ENCODE measurements around the gene STEAP2.

STEAP2 gene

DNA sequence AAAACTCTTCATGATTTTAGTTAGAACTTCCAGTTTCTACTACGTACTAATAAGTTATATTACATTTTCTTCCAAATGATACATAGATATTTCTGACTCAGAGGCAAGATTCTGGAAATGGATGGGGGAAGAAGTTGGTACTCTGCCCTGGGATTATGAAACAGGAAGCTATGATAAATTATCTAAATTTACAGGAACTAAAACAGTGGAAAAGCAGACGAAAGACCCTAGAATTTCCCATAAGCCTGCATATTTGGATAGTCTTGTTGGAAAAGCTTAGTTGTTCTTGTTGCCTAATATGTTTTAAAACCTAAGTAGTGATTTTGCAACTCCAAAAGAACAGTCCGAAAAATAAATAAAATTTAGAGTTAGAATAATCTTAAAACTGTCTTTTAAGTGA lies 55.3 kb downstream of the STEAP2 start:
- H4K20me1 ChIP-seq (ENCODE audit: insufficient read depth, low read length), result no peaks in the 10 kb centered on the region
- H3K4me2 ChIP-seq (ENCODE audit: low read length), result no peak overlapping the region
- H3K9me3 ChIP-seq (ENCODE audit: insufficient read depth, low read length), result no peaks in the 10 kb centered on the region
- no peak for TF ChIP-seq EZH2phosphoT487 (IDR thresholded peaks at IDR 0.05; ENCODE audit: low read depth)
- TF ChIP-seq, protein P1, sequence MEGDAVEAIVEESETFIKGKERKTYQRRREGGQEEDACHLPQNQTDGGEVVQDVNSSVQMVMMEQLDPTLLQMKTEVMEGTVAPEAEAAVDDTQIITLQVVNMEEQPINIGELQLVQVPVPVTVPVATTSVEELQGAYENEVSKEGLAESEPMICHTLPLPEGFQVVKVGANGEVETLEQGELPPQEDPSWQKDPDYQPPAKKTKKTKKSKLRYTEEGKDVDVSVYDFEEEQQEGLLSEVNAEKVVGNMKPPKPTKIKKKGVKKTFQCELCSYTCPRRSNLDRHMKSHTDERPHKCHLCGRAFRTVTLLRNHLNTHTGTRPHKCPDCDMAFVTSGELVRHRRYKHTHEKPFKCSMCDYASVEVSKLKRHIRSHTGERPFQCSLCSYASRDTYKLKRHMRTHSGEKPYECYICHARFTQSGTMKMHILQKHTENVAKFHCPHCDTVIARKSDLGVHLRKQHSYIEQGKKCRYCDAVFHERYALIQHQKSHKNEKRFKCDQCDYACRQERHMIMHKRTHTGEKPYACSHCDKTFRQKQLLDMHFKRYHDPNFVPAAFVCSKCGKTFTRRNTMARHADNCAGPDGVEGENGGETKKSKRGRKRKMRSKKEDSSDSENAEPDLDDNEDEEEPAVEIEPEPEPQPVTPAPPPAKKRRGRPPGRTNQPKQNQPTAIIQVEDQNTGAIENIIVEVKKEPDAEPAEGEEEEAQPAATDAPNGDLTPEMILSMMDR (IDR thresholded peaks at IDR 0.05; ENCODE audit: low read depth, low read length), result no peak
- H2AFZ ChIP-seq (ENCODE audit: low read depth, low read length), result no peak overlapping the region
- H3K79me2 ChIP-seq (ENCODE audit: low read length), result no peaks in the 10 kb centered on the region
- H3K36me3 ChIP-seq (replicated peaks; ENCODE audit: low read depth, low read length), result no peaks in the 10 kb centered on the region
- no peak overlapping the region for H3K9ac ChIP-seq (ENCODE audit: low read length)
- no peak overlapping the region for H3K4me3 ChIP-seq (ENCODE audit: low read length)
- no peaks in the 10 kb centered on the region for H3K4me1 ChIP-seq (ENCODE audit: low read length)
- no peaks in the 10 kb centered on the region for H3K27me3 ChIP-seq (ENCODE audit: low read depth, low read length)
- no peak overlapping the region for H3K27ac ChIP-seq (ENCODE audit: low read length)

DNA sequence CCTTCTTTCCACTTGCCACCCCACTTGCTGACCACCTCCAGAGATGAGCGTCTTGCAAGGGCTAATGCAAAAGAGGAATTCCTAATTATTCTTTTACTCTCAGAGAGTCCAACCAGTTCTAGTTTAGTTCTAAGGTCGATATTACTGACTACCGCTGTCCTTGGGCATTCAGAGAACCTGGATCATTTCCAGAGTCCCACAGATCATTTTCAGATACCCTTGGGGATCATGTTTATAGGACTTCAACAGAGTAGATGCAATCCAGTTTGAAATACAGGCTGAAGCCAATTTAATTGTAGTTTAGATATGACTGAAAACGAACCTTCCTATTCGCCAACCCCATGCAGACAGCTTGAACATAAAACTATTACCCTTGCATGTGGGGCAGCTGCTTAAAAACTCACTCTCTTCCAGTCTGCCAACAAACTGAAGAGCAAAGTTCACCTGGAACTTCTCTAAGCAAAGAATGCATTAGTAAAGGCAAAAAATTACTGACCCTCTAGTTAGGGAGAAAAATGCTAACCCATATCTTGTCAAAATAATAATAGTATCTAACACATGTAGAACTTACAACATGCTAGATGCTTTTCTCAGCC lies 55.8 kb downstream of the STEAP2 start:
- H3K4me2 ChIP-seq (ENCODE audit: low read length), result no peak overlapping the region
- H3K9ac ChIP-seq (ENCODE audit: low read length), result no peak overlapping the region
- H3K4me3 ChIP-seq (ENCODE audit: low read length), result no peak overlapping the region
- no peak for TF ChIP-seq EZH2phosphoT487 (IDR thresholded peaks at IDR 0.05; ENCODE audit: low read depth)
- TF ChIP-seq, protein P1 (IDR thresholded peaks at IDR 0.05; ENCODE audit: low read depth, low read length), result no peak
- no peak overlapping the region for H2AFZ ChIP-seq (ENCODE audit: low read depth, low read length)
- H3K9me3 ChIP-seq (ENCODE audit: insufficient read depth, low read length), result no peaks in the 10 kb centered on the region
- H3K27ac ChIP-seq (ENCODE audit: low read length), result no peak overlapping the region
- H3K36me3 ChIP-seq (replicated peaks; ENCODE audit: low read depth, low read length), result no peaks in the 10 kb centered on the region
- no peaks in the 10 kb centered on the region for H3K4me1 ChIP-seq (ENCODE audit: low read length)
- H3K79me2 ChIP-seq (ENCODE audit: low read length), result no peaks in the 10 kb centered on the region
- H4K20me1 ChIP-seq (ENCODE audit: insufficient read depth, low read length), result no peaks in the 10 kb centered on the region
- no peaks in the 10 kb centered on the region for H3K27me3 ChIP-seq (ENCODE audit: low read depth, low read length)

DNA sequence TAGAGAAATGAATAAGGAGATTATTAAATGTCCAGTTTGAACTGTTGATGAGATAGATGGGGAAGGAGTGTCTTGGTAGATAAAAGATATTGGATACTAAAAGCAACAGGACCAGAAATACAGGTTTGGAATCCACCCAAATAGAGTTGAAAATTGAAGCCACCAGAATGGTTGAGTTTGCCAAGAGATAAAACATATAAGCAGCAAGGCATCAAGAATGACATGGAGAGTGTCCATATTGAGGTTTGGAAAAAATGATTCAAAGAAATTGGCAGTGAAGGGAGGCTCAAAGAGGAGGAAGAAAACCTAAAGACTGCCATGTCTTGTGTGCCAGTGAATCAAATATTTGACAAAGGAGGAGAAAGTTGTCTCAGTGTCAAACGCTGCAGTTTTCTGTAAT lies 57.6 kb downstream of the STEAP2 start:
- Histone ChIP-seq H3K9ac (ENCODE audit: low read length) (no peak overlapping the region), H3K79me2 (ENCODE audit: low read length) (no peaks in the 10 kb centered on the region), H3K9me3 (ENCODE audit: insufficient read depth, low read length) (no peaks in the 10 kb centered on the region), H3K27me3 (ENCODE audit: low read depth, low read length) (no peaks in the 10 kb centered on the region), H2AFZ (ENCODE audit: low read depth, low read length) (no peak overlapping the region), H3K36me3 (replicated peaks; ENCODE audit: low read depth, low read length) (no peaks in the 10 kb centered on the region), H3K4me2 (ENCODE audit: low read length) (no peak overlapping the region), H3K4me3 (ENCODE audit: low read length) (no peak overlapping the region), H4K20me1 (ENCODE audit: insufficient read depth, low read length) (no peaks in the 10 kb centered on the region), H3K27ac (ENCODE audit: low read length) (no peak overlapping the region), H3K4me1 (ENCODE audit: low read length) (no peaks in the 10 kb centered on the region)
- no peak for TF ChIP-seq EZH2phosphoT487 (IDR thresholded peaks at IDR 0.05; ENCODE audit: low read depth)
- TF ChIP-seq, protein P1 (IDR thresholded peaks at IDR 0.05; ENCODE audit: low read depth, low read length), result no peak

DNA sequence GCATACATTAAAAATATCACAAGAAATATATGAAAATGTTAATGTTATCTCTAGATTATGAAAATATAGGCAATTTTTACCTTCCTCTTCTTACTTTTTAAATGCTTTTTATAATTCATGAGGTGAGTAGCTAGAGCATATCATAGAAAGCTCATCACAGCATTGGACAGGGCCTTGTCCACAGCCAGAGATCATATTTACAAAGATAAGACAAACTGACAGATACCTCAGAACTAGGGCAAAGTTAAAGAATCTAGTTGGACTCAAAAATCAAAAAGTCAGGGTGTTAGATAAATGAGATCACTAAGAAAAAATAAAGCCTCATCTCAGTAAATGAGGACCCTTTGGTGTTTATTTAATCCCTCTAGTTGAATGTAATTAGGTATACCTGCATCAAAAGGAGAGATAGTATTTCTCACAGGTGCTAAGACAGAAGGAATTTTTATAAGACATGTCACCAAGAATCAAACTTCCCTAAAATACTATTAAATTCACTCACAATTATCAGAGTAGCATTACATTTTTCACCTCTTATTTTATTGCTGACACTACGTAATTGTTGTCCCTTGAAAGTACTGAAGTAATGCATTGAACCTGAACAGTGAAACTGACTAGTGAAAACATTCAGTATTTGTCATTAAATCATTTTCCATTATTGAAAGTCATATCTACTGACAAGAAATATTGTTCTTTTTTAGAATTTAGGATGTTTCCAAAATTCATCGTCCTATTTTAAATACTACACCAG lies 59.1 kb downstream of the STEAP2 start:
- no peaks in the 10 kb centered on the region for H4K20me1 ChIP-seq (ENCODE audit: insufficient read depth, low read length)
- H3K27me3 ChIP-seq (ENCODE audit: low read depth, low read length), result no peaks in the 10 kb centered on the region
- H3K4me1 ChIP-seq (ENCODE audit: low read length), result no peaks in the 10 kb centered on the region
- no peak for TF ChIP-seq EZH2phosphoT487 (IDR thresholded peaks at IDR 0.05; ENCODE audit: low read depth)
- TF ChIP-seq, protein P1 (IDR thresholded peaks at IDR 0.05; ENCODE audit: low read depth, low read length), result no peak
- no peak overlapping the region for H3K4me2 ChIP-seq (ENCODE audit: low read length)
- H3K27ac ChIP-seq (ENCODE audit: low read length), result no peak overlapping the region
- H3K4me3 ChIP-seq (ENCODE audit: low read length), result no peak overlapping the region
- no peak overlapping the region for H3K9ac ChIP-seq (ENCODE audit: low read length)
- H2AFZ ChIP-seq (ENCODE audit: low read depth, low read length), result no peak overlapping the region
- no peaks in the 10 kb centered on the region for H3K79me2 ChIP-seq (ENCODE audit: low read length)
- no peaks in the 10 kb centered on the region for H3K36me3 ChIP-seq (replicated peaks; ENCODE audit: low read depth, low read length)
- no peaks in the 10 kb centered on the region for H3K9me3 ChIP-seq (ENCODE audit: insufficient read depth, low read length)

All from OCI-LY3 (cell line).